CD4-positive, alpha-beta T cell treated with Interleukin-15 for 1 hour (primary cell): ENCODE measurements around the gene KCNN3.

Source experiments
- DNase-seq: peaks from one replicate; pipeline ENCODE4 v3.0.0-alpha.2; 2020

Gene KCNN3

DNA sequence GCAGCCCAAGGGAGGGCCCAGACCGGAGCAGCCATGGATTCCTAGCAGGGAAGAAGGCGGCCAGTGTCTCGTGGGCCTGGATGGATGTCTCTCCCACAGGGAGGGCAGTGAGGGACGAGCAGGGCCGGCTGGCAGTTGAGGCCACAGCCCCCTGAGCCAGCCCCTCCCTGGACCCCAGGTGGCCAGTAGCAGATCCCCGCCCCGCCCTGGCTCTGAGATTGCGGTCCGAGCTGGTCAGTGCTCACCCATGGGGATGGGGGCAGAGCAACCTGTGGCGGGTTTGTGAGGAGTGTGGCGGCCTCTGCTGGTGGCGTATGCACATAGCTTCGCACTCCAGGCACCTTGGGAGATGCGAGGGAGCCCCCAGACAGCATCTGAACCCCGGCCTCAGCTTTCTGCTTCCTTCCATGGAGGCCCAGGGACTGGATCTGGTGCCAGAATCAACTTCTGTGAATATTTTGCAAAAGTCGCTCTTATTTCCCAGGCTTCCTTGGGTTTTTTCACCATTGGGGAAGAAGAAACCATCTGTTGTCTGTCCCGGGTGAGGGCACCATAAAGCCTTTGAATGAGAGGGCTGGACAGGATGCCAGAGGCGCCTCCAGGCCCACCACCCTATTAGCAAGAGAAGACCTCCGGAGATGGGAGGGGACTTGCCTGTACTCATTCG is 8.4 kb upstream of the KCNN3 start:
- peak; percentile 68 for DNase-seq

DNA sequence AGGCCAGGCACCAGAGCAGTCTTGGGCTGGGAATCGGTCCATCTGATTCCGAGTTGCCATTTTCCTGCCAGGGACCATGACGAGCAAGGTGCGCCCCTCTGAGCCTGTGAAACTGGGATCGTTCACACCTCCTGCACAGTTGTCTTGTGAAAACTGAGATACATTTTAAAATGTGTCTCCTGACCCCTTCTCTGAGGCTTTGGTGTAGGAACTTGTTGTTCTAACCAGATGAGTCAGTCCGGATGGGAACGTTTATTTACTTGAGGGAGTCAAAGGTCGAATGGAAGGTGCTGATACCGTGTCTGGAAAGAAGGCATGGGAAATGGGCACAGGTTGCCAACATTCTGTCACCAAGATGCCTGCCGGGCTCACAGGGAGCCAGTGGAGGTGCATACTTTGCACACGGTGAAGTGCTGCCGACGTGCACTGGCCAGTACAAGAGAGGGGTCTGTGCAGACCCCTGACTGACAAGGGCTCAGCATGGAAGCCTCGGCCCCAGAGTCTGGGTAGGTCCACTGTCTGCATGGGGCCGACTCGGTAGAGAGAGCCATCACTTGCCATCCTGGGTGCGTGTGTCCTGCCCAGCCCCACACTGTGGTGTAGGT is 7.4 kb upstream of the KCNN3 start:
- no peak for DNase-seq

DNA sequence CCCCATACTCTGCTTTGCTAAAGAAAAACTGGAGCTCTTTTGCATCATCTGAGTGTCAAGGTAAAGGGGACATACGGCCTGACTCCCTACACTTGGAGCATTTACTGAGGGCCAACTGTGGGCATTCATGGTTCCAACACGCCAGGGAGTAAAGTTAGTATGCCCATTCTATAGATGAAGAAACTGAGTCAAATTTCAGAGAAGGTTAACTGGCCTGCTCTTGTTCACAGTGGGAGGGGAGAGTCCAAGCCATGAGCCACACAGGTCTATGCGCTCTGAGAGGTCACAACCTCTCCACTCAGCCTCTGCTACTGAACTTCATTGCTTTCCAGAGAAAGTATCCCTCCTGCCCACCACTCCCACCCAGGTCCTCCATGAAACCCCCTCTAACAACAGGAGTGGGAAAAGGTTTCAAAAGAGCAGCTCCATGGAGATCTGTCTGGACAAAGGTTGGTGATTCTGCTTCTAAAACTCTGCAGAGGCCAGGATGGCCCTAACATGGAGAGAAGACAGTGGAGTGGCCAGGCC is 6.8 kb upstream of the KCNN3 start:
- no peak for DNase-seq

DNA sequence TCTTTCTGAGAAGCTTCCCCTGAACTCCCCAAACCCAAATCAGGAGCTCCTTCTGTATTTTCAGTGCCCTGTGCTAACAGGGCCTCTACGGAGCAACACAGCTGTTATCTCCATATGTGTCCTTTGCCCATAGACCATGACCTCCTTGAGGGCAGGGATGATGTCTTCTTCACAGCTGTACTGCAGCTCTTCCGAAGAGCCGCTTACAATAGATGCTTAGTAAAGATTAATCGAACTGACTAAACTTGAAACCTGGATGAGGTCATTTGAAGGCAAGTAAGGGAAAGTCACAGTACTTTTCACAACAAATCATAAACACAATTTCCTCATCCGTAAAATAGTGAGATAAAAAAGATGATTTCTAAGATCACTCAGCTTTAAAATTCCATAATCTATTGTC is 4.4 kb upstream of the KCNN3 start:
- no peak for DNase-seq

DNA sequence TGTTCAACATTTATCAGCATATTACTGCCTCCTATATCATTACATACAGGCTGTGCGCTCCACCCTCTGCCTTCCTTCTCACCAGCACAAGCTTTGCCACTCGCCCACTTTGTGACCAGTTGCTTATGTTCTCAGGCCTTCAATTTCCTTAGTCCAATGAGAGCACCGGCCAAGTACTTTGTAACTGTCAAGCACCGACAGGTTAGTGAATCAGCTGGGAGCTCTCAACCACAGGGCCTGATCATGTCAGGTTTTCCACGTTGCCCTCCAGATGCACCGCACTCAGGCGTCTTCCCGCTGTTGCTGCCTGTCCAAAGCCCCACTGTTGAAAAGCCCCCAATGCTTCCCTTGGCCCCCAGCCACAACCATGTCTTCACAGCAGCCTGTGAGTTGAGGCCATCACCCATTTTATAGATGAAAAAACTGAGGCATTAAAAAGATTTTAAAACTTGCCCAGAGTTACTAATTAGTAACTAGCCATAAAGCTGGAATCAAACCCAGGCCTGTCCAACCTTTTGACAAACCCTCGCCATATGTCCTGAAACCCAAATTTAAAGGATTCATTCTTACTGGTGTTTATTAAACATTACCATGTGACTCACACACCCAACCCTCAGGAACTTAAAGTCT is 3.4 kb upstream of the KCNN3 start:
- DNase-seq, result no peak

DNA sequence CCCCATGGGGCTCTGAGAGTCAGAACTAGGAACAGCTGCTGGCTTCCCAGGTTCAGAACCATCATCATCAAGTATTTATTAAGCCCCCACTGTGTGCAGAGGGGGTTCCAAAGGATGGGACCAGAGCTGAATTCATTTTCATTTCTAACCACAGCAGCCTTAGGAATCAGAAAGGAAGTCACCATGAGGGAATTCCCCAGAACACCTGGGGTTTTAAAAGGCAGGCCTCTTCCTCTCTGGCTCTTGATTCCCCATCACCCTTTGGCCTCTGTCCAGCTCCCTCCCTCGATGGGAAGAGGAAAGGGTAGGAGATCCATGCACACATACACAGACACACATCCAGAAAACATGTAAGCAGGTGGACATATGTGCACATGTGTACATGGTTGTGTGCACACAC is 1.3 kb upstream of the KCNN3 start:
- DNase-seq, result no peak

DNA sequence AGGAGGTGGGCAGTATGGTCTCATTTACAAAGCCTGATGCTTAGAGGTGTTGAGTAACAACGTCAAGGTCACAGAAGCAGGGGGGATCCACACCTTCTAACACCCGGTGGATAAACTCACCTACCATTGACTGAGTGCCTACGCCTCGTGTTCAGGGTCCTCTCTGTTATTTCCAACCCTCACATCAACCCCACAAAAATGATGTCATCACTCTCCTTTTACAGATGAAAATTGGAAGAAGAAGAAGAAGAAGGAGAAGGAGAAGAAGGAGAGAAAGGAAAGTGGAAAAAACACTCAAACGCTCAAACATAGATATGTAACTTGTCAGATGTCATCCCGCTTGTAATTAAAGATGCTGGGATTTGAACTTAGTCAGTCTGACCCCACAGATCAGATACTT is 653 bp upstream of the KCNN3 start:
- DNase-seq, result no peak

DNA sequence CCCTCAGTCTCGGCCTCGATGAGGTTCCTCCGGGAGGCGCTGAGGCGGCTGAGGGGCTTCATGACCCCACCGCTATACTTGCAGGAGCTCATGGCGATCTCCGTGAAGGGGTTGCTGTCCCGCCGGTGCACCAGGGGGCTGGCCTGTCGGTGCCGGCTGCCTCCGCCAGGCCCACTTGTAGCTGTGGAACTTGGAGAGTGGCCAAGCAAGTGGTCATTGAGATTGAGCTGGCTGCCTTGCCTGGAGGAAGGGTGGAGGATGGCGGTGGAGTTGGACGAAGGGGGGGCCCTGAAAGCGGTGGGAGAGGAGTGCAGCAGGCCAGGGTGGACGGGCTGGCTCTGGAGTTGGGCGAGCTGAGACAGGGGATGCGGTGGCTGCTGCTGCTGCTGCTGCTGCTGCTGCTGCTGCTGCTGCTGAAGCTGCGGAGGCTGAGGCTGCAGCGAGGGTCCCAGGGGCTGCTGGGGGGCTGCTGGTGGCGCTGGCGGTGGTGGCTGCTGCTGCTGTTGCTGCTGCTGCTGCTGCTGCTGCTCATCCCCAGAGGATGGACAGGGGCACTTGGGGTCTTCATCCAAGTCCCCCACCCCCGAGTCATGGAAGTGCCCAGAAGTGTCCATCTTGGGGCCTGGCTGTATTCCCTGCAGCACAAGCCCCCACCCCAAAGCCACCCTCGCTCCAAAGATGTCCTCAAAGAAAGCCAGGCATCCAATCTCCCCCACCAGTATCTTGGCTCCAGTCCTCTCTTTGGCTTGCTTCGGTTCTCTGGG is 548 bp downstream of the KCNN3 start:
- DNase-seq, result no peak

DNA sequence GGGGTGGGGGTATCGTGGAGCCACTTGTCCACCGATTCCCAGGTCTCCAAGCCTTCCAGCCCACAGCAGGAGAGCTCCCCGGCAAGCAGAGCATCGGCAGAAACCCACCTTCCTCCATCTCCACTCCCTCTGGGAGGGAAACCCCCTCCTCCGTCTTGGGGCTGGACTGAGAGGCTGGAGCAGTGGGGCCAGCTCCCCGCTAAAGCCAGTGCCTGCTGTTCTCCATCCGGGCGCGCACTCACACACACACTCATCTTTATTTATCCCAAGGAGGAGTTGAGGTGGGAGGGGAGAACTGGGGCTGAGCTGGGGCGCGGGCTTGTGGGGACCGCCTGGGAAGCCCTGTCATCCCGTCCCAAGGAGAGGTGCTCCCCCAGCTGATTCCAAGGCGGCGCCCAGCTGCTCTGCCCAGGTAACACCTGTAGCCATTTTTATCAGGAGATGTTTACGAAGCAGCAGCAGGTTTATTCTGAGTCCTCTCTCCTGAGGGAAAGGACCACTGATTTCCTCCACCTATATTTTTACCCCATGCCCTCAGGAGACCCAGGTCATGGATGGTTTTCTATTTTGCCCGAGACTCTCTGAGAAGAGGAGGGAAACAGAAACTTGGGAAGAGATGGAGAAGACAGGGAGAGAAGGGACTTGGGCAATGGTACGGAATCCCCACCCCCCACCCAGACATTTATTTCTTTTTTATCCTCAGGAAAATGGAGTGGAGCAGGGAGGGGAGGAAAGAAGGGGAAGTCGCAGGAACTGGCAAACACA is 2.1 kb downstream of the KCNN3 start:
- DNase-seq, result no peak

DNA sequence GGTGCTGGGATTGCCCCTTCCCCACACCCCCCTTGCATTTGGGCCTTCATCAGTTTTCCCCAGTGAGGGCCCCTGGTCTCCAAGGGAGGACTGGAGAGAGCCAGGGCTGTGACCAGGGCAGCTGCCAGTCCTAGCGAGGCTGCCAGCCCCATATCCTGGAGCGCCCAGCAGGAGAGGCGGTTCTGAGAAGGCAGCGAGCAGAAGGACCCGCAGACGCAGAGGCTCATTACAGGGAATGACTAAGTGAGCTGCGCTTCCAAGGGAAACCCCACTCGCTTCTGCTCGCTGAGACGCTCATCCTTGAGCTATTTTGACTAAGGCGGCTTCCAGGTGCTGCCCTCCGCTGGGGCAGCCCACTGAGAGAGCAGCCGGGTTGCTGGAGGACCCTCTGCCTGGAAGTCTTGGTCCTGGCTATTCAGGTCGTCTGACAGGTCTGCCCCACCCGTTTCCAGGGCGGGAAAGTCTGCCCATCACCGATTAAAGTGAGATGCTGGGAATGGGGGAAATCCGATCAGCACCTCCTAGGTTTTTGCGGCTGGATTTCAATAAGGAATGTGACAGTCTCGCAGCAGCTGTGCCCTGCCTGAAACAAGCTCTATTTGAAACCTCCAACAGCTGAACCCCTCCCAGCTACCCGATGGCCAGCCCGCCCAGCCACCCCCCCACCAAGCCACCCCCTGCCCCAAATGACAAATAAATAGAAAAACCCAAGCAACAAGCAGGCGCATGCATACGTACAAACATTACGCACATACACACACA is 2.8 kb downstream of the KCNN3 start:
- DNase-seq, result no peak

DNA sequence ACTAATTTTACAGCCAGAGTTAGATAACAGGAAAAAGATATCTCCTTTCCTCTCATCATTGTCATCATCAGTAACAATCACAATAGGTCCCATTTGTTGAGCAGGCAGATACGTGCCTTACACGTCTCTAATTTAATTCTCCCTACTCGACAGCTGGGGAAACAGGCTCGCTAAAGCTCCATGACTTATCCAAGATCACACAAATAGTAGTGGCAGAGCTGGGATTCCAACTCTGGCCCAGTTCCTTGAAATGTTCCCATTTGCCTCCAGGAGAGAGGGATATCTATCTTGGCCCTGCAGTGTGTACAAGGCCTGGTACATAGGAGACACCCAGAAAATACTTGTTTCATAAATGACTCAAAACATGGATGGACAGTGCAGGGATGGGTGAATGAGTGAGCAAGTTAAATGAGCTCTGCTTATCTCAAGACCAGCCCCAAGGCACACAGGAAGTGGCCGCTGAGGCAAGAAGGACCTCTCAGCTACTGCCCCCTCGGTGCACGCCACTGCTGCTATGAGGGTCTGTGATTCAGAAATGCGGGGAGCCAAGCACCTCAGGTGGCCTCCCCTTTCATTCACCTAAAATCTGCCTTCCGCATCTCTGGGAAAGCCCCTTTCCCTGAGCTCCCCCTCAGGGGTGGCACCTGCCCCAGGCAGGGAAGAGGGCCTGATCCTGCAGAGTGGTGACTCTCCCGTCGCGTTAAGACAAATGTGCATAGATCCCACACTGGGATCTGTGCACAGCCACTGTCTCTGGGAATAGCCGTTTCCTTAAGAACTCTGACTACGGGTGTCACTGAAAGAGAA is 3.6 kb downstream of the KCNN3 start:
- no peak for DNase-seq

DNA sequence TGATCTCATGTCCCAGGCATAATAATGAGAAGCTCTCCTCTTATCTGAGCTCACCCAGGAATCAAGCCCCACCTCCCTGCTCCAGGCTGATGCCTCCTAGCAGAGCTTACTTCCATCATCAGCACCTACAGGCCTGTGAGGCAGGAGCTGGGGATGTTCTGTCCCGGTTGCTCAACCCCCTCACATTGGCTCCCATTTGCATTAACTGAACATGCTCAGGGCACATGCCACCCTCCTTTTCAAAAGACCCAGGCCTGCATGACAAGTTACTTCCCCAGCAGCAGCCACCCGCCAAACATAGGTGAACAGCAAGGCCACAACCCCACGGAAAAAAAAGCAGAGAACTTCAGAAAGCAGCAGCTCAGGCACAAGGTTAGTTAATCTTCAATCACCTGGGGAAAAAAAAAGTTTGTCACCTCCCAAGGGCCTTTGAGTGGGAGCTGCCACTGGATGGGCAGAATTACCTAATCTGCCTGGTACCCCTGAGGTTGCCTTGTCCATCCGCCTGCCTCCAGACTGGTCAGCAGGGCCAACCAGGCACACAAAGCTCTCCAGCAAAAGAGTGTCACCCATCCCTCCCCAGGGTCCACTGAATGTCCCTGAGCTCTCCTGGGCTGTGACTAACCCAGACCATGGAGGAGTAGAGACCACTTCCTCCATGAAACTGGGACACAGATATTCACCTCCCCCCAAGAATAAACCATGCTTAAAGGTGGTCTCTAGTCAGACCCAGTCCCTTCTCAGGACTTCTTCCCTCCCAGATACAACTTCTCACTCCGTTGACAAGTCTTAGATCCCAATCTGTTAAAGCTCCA is 4.4 kb downstream of the KCNN3 start:
- DNase-seq, result no peak

DNA sequence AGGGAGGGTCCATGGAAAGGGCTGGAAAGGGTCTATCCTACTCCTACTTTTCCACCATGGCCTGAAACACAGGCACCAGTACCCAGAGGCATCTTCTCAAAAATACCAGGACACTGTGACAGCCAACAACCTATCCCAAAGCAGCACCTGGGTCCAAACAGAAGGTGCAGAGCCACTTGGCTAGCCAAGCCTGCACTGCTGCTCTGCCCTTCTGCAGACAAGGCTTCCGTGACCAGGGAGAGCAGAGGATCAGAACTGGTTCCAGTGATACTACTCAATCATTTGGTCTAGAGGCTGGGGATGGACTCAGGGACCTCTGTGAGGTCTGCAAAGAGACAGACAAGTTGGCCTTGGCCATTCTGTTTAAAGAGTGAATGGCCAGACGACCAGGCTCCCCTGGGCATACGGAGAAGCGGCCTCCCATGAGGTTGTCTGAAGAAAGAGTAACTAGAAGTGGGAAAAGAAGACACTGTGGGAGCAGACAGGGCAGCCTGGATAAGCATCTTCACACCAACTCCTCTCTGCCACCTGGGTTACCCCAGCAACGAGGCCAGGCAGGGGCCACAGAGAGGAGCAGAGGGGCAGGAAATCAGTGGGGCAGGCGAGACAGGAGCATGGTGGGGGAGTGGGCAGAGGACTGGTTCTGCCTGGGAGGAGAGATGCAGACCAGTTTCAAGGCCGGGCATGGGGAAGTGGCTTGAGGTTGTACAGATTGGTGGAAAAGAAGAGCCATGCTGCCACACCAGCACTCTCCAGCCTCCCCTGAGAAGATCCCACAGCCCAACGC is 5.7 kb downstream of the KCNN3 start:
- no peak for DNase-seq

DNA sequence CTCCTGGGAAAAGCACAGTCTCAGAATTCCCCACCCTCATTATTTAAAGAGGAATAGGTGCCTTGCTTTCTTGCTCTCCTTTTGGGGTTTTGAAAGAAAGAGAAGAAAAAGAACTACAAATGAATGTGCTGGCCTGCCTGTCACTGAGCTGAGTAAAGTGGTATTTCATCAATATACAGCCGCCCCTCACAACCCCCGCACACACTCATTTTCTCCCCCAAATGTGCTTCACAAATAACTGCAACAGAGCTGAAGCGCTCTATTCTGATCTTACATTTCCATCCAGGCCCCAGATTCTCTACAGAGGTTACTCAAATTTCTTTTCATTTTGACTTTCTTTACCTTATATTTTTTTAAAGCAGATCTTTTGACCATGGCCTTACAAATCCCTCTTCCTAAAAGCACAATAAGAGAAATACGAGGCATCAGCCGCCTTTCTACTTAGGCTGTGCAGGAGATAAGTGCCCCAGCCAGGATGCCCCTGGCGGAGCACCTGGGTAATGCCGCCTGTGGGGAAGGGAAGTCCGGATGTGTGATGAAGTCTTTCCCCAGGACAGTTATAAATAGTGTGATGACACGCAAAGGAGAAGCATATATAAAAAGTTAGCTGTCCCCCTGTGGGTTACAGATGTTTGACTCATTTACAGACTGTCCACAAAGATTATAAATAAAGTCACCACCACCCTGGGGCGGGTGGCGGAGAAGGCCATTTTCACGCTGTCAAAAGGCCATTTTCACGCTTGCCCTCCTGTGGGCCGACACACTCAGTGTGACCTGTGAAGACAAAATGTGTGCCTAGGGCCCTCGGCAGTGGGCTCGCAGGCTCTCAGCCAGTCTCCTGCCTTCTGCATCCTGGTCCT is 6.5 kb downstream of the KCNN3 start:
- DNase-seq, result no peak

DNA sequence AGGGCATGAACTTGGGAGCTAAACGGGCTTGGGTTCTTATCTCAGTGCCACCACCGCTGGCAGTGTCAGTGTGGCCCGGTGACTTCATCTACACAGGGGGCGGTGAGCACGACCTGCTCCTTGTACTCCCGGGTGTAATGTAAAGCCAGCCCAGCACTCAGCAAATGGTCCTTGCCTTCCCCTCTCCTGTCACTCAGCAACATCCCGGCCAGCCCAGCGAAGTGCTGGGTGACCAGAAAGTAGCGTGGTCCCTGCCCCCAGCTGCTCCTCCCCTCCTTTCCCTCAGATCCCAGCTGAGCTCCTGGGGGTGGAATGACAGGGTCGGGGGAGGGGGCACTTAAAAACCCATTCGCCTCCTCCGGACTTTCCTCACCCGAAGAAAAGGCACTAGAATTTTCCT is 7.2 kb downstream of the KCNN3 start:
- DNase-seq, result no peak

DNA sequence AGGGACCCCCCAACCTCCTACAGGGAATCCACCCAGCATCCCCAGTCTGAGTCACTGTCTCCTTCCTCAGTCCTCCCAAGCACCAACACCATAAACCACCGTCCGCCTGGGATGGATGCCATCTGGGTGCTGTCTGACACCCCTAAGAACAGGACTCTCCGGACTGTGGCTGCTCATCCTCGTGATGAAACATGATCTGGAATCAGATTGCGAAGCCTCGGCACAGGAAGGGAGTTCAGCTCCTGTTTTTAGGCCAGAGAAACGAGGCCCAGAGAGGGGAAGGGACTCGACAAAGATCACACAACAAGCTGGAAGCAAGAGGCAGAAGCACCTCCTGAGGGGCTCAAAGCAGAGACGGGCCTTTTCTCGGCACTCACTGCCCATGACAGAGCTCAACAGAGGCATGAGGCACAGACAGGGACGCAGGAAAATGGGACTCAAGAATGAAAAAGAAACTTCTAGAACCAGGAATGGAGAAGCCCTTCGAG is 8.4 kb downstream of the KCNN3 start:
- DNase-seq, result no peak

DNA sequence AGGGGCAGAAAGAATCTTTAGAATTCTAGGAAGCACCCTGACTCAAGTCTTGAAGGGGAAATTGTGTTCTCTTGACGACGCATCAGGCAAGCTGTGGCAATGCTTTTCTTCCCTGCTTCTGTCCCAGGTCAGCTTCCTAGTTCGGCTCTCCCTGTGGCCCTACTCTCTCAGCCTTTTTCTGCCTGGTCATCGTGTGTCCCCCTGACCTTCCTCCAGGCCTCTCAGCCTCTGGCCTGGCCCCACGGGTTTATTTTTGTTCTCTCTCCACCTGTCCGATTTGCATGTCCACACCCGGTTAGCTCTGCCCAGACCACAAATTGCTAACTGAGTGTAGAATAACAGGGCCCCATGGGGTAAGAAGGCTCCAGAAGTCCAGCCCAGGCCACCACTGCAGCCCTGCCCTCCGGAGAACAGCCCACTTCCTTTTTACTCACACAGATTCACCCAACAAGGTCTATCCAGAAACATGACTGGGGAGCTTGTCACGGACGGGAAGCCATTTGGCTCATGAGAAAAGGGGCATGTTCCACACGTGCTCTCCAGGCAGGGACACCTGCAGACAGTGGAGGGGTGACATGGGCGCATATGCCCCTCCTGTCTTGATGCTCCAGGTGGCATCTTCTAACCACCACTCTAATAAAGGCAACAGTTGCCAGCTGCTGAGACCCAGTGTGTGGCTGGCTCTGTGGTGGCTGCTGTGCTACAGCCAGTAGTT is 9.8 kb downstream of the KCNN3 start:
- peak; percentile 41 for DNase-seq

DNA sequence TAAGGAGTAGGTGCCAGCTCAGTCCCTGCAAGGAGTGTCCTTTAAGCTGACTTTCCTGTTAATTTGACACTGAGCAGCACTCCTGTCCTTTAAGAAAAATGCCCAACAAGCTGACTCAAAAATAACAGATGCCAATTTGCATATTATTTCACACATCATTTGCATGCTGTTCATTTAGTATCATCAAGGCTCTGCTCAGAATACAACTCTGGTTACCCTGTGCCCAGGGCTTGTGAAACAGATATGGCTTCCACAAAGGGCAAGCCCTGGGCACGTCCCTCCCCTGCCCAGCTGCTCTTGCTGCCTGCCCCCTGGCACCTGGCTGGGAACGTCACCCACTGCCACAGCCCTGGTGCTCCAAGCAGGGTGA is 10.3 kb downstream of the KCNN3 start:
- DNase-seq, result no peak
